GM21619 (cell line): ENCODE results near the gene PARD3B.

Experiments
- ATAC-seq: cut with Tn5 transposase; IDR thresholded peaks from one replicate; pipeline ENCODE4 v1.9.1; 2021; ENCODE audit not compliant: unreplicated experiment

Gene PARD3B

GRCh38 chr2:204931562-204931961 is 386.3 kb downstream of the PARD3B start:
- ATAC-seq: no peak

GRCh38 chr2:204933735-204934374 is 388.6 kb downstream of the PARD3B start:
- ATAC-seq: no peak

DNA sequence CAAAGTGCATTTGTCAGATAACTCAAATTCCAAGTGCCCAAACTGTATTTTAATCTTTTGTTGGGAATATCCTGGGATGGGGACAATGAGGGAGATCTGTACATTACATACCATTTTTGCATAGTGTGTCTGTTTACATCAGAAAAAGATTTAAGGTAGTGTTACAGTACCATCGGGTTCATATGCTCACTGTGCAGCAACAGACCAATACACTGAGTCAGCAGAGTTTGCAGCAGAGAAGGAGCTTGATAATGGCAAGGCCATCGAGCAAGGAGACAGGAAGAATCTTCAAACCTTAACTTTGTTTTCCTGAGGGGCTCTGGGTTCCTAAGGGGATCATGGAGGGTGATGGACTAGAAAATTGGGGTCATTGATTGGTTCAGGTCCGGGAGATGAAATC is 399.7 kb downstream of the PARD3B start:
- no peak for ATAC-seq

- no peak for ATAC-seq
Measured at GRCh38 chr2:204945376-204945775, 400.1 kb downstream of the PARD3B start.

DNA sequence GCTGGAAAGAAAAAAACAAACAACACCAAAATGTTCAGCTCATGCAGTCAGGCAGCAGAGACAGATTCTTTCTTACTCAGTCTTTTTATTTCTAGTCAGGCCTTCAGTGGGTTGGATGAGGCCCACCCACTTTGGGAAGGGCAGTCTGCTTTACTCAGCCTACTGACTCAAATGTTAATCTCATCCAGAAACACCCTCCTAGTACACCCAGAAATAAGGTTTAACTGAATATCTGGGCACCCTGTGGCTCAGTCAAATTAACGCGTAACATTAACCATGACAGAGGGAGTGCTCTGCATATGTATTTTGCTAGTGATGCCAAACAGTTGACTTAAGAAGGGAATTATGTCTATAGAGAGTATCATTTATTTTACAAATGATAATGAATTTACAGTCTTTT is 401.6 kb downstream of the PARD3B start:
- no peak for ATAC-seq

GRCh38 chr2:204947405-204947804 is 402.1 kb downstream of the PARD3B start:
- no peak for ATAC-seq

DNA sequence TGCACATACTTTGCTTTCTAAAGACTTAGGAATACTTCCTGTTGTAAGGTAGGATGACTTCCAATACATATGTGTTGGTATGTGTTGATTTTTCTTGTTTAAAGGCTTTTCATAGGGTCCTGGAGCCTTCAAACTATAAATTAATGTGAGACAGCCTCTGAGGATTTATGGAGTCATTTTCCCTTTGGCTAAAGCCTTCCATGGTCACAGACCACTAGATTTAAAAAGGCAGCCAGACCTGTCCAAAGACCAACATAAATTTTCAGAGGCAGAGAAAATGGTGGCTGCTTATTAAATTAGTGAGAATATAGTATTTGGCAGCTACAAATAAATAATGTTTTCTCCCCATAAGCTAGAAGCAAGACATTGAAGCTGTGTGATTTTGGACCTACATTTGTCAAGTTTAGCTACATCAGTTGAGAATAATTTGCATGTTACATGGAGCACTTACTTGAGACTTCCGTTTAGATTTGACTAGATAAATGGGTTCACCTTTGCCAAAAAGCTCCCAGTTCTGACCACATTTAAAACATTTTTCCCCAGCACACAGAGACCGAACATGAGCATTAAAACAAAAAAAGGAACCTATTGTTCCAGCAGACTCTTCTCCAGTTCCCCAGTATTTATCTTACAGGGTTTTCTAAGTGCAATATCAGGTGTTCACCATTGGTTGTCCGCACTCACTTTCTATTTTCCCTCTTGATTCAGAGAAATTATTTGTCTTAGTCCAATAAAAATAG is 402.9 kb downstream of the PARD3B start:
- ATAC-seq: no peak

- ATAC-seq: no peak
Measured at GRCh38 chr2:204948822-204949221, 403.5 kb downstream of the PARD3B start.

DNA sequence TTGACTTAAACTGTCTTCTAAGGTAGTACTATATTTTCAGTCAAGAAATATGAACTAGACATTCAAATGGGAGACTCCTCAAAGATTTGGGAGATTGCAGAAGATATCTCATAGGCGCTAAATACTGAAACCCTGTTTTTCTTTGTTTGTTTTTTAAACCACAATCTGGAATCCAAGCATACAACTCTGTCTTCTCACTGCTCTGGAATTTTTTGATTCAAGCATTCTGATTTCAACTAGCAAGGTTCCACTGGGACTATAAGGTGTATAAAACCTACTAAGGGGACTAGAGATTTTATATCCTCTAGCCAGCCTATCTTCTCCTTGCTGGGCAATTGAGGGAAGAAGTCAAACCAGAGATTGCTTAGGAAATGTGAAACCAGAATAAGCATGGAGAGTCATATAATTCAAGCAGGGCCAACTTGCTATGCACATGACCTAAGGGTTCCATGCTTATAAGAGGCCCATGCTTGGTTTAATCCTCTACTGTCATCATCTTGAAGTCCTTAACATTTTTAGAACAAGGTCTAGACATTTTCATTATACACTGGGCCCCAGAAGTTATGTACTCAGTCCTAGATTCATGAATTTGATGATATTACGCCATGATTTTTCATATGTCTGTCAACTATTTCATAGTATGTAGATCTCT is 405.5 kb downstream of the PARD3B start:
- no peak for ATAC-seq

- ATAC-seq: no peak
Measured at GRCh38 chr2:204958371-204958770, 413.1 kb downstream of the PARD3B start.

DNA sequence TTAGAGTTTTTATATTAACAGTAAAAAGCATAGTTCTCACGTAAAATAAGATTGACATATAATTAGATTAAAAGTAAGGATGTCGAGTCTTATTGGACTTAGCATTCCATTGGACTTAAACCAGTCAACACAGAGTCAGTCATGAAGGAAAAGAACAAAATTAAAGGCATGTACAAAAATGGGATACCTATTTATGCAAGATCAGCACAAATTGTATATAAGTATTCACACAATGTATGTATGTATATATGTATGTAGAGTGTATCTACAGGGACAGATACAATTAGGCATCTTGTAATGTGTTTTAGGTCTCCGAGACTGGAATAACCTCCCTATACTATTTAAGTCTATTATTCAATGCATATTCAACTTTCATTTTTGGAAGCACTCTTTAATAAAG is 419.1 kb downstream of the PARD3B start:
- no peak for ATAC-seq

DNA sequence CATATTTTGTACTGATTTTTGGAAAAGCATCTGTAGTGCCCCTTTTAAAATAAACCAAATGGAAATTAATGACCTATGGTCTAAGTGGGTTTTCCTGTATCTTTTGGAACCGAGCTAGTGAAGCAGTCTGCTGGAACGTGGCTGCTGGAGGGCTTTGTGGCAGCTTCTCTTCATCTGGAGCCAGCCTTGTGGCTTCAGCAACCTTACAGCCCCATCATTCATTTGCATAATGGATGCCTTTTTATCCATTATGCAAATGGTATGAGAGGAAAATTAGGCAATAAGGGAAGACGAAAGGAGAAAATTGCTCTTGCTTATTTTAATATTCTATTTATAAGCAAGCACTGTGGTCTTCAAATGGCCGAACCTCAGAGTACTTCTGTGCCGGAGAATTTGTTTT is 421.0 kb downstream of the PARD3B start:
- no peak for ATAC-seq

GRCh38 chr2:204967199-204967960 is 422.1 kb downstream of the PARD3B start:
- ATAC-seq: no peak

DNA sequence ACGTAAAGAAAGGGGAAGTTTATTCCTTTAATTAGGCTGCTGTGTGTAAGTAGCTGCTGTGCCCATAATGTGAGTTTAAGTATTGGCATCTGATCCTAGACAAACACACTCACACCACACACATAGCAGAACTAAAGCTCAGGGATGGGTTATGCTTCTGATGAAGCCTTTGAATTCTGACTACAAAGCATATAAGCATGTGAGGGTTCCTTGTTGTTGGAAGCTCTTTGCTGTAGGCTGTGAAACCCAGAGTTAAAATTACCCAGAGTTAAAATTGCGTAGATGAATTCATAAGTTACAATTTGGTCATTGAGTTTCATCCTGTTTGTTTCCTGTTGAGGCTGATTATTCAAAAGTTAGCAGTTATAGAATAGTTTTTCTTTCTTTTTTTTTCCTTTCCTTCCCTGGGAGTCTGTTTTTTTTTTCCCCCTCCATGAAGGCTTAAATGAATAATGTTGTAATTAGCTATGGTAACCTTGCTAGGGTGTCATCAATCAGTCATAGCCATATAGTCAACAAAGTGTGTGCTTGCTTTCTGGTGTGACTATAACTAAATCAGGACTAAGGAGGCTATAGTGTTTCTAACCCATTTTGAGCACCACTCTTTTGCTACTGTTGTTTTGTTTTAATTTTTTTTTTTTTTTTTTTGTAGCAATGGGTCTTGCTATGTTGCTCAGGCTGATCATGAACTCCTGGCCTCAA is 426.1 kb downstream of the PARD3B start:
- no peak for ATAC-seq

GRCh38 chr2:204972161-204972560 is 426.9 kb downstream of the PARD3B start:
- ATAC-seq: no peak

DNA sequence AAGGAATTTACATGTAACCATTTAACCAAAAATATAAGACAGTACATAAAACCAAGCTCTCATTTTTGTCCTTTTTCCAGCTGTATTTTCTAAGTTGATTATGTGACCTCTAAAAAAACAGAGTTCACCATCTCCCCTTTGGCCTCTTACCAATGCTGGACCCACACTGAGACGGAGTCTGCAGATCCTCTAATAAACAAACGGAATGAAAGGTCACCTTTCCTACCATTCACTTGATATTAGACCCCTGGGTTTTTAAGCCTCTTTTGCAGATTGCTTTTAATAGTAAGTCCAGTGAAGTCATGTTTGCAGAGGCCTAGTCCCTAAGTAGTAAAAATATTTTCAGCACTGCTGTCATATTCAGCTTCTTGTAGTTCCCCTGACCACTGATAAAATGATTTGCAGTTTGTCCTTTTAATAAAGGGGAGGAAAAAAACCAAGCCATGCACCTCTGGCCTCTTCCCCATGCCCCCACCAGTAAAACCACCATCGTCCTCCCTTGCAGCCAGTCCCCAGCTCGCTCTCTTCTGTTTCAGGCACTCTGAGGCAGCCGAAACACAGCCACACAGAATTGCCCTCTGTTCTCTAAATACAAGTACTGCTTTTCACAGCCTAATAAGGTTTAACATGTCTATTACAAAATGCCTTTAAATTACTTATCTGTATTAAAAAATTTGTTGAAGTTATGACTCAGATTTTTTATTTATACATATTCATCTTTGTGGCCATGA is 427.5 kb downstream of the PARD3B start:
- ATAC-seq: no peak

DNA sequence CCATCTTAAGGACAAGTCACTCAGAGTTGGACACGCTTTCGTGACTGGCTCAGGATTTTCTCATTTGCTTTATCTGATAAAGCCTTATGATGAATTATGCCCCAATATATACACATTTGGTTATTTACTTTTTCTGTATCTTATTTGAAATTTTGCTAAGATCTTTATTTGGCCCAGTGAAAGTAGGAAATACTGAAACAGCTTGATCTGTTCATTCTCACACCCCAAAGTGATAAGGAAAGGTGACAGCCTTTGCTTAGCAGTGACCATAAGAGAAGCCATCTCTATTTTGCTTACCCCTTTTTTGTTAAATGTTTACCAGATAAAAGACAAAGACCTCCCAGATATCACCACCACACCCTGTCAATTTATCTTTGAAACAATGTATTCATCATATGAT is 428.3 kb downstream of the PARD3B start:
- ATAC-seq: no peak

GRCh38 chr2:204974487-204974886 is 429.2 kb downstream of the PARD3B start:
- no peak for ATAC-seq

- no peak for ATAC-seq
Measured at GRCh38 chr2:204977914-204978313, 432.6 kb downstream of the PARD3B start.

DNA sequence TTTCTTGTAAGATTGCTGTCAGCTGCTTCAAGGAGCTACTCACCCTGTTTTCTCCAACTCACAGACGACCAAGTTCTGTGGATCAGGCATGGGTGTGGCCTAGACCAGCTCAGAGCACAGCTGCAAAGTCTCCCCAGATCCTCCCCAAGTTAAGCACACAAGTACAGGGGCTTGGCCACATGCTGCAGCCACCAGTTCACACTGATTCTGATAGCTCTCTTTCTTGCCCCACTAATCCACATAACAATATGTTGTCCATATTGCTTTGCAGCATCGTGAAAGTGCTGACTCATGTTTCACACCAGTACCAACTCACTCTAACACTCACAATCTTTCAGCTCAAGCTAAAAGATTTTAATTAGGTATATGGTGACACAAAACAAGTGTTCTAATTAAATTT is 437.0 kb downstream of the PARD3B start:
- no peak for ATAC-seq
